ENCODE results near the gene VWA8. TPM values are rescaled to one million over a fixed set of nuclear protein-coding genes. Genes with fewer than 3 reads are reported as not detected.

The VWA8 gene
- total and polyA plus RNA-seq, 2 of the 13 experiments (the other 11 are each of a cell fraction or from before 2014, with no cell fraction given): 9.1 to 17.3 TPM

DNA sequence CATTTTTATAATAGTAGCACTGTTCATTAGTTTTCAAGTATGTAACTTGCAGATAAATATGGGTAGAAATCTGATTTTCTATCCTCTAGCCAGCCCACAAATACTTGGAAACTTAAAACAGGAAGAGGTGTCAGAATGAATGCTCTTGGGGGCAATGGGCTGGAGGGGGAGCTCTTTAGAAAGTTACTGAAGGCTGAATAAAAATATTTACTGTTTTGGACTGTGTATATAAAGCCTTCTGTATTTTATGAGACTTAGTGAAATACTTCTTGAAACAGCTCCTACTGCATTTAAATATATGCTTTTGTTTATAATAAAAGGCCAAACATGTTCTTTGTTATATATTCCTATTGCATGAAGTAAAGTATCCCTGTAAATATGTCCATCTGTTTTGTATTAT is 364.7 kb downstream of the VWA8 start:
- Histone ChIP-seq H3K9me3 (ENCODE audit: low read length) (no peaks in the 10 kb centered on the region), H2AFZ (ENCODE audit: low read length) (no peak overlapping the region), H3K9ac (ENCODE audit: insufficient read depth, low read depth, low read length) (no peak overlapping the region), H3K4me3 (replicated peaks in 1 of 3; ENCODE audit: insufficient read depth in 1 of 3, low read depth in 2 of 3, low read length in 3 of 3) (no peak overlapping the region), H3K36me3 (replicated peaks in 1 of 2; ENCODE audit: control insufficient read depth in 1 of 2, insufficient read depth in 2 of 2, low read length in 2 of 2) (0 out of 5 replicates have a peak, but pooled peaks cover 0 to 4% of the 10 kb centered on the region in 2 experiments), H3K27ac (ENCODE audit: extremely low read length, insufficient read depth, low read length) (no peak overlapping the region), H3K79me2 (ENCODE audit: insufficient read depth, low read length) (no peaks in the 10 kb centered on the region), H4K20me1 (ENCODE audit: insufficient read depth, low read length) (no peaks in the 10 kb centered on the region), H3K4me2 (ENCODE audit: low read depth, low read length) (no peak overlapping the region), H3K27me3 (ENCODE audit: control insufficient read depth in 1 of 2, insufficient read depth in 2 of 2, low read length in 2 of 2) (no peaks in the 10 kb centered on the region), H3K4me1 (ENCODE audit: insufficient read depth, low read length) (peaks cover 18% of the 10 kb centered on the region)
- DNase-seq (ENCODE audit: low spot score): no peak
- no peak for ATAC-seq
- BruUV-seq (replicated peaks): no TSS peak
- intact Hi-C loops (cut with micrococcal nuclease; ENCODE audit: unreplicated experiment) (loop anchor here (5.0 kb wide), 1 partner anchor 56 kb away; no protein-coding TSS in a partner anchor), in situ Hi-C loops (cut with HindIII; ENCODE audit: extremely low pct_ligation_motif_present, low pct_unique_long_range_greater_than_20kb) (no loop called here)
- ChIA-PET CTCF (ENCODE audit: low intra/inter-chr PET ratio, low total read pairs) (no interaction called here), POLR2A (interaction anchor here (1.0 kb wide), 1 partner anchor 9 kb away, joined by 3 read pairs; no protein-coding TSS in a partner anchor)
- TF ChIP-seq, protein P1, sequence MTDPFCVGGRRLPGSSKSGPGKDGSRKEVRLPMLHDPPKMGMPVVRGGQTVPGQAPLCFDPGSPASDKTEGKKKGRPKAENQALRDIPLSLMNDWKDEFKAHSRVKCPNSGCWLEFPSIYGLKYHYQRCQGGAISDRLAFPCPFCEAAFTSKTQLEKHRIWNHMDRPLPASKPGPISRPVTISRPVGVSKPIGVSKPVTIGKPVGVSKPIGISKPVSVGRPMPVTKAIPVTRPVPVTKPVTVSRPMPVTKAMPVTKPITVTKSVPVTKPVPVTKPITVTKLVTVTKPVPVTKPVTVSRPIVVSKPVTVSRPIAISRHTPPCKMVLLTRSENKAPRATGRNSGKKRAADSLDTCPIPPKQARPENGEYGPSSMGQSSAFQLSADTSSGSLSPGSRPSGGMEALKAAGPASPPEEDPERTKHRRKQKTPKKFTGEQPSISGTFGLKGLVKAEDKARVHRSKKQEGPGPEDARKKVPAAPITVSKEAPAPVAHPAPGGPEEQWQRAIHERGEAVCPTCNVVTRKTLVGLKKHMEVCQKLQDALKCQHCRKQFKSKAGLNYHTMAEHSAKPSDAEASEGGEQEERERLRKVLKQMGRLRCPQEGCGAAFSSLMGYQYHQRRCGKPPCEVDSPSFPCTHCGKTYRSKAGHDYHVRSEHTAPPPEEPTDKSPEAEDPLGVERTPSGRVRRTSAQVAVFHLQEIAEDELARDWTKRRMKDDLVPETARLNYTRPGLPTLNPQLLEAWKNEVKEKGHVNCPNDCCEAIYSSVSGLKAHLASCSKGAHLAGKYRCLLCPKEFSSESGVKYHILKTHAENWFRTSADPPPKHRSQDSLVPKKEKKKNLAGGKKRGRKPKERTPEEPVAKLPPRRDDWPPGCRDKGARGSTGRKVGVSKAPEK (CRISPR knock-in tag; IDR thresholded peaks at IDR 0.05; ENCODE audit: borderline replicate concordance): no peak
- 0 out of 2 replicates have a peak, but pooled peaks have one; percentile 7 for TF ChIP-seq STAG1 (CRISPR knock-in tag; IDR thresholded peaks at IDR 0.05)
- no peak for FAIRE-seq

DNA sequence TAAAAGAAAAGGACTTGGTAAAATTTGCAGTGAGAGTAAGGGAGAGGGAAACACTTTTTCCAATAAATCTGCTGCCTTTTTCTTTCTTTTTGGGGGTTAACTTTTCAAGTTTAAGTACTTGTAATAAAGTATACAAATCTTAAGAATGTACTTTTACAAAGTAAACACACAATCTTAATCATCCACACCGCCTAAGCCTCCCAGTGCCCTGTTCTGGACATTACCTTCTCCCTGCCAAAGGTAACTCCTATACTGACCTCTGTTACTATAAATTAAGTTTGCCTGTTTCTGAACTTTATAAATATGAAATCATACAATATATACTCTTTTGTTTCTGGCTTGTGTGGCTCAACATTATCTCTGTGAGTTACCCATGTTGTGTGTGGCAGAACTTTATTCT is 365.6 kb downstream of the VWA8 start:
- in situ Hi-C loops (cut with HindIII; ENCODE audit: extremely low pct_ligation_motif_present, low pct_unique_long_range_greater_than_20kb): no loop called here
- TF ChIP-seq REL (CRISPR knock-in tag; conservative IDR thresholded peaks at IDR 0.05) (no peak), HNRNPK (IDR thresholded peaks at IDR 0.05; ENCODE audit: low read depth, low read length, poor library complexity, severe bottlenecking) (no peak), MEIS1 (CRISPR knock-in tag; IDR thresholded peaks at IDR 0.05; ENCODE audit: borderline replicate concordance) (no peak), IRX3 (CRISPR knock-in tag; IDR thresholded peaks at IDR 0.05; ENCODE audit: borderline replicate concordance, low read depth) (no peak), EZH2 (conservative IDR thresholded peaks at IDR 0.05; ENCODE audit: low read depth, low read length) (no peak), ZNF644 (CRISPR knock-in tag; IDR thresholded peaks at IDR 0.05; ENCODE audit: low read depth) (no peak), PAF1 (CRISPR knock-in tag; IDR thresholded peaks at IDR 0.05) (no peak), ZNF850 (CRISPR knock-in tag; conservative IDR thresholded peaks at IDR 0.05) (no peak)
- TF ChIP-seq, protein P2, sequence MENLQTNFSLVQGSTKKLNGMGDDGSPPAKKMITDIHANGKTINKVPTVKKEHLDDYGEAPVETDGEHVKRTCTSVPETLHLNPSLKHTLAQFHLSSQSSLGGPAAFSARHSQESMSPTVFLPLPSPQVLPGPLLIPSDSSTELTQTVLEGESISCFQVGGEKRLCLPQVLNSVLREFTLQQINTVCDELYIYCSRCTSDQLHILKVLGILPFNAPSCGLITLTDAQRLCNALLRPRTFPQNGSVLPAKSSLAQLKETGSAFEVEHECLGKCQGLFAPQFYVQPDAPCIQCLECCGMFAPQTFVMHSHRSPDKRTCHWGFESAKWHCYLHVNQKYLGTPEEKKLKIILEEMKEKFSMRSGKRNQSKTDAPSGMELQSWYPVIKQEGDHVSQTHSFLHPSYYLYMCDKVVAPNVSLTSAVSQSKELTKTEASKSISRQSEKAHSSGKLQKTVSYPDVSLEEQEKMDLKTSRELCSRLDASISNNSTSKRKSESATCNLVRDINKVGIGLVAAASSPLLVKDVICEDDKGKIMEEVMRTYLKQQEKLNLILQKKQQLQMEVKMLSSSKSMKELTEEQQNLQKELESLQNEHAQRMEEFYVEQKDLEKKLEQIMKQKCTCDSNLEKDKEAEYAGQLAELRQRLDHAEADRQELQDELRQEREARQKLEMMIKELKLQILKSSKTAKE (CRISPR knock-in tag; IDR thresholded peaks at IDR 0.05; ENCODE audit: borderline replicate concordance): no peak
- TF ChIP-seq, protein P3, sequence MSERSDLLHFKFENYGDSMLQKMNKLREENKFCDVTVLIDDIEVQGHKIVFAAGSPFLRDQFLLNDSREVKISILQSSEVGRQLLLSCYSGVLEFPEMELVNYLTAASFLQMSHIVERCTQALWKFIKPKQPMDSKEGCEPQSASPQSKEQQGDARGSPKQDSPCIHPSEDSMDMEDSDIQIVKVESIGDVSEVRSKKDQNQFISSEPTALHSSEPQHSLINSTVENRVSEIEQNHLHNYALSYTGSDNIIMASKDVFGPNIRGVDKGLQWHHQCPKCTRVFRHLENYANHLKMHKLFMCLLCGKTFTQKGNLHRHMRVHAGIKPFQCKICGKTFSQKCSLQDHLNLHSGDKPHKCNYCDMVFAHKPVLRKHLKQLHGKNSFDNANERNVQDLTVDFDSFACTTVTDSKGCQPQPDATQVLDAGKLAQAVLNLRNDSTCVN (CRISPR knock-in tag; IDR thresholded peaks at IDR 0.05; ENCODE audit: borderline replicate concordance): no peak

More for the DNA sequence above, 365.6 kb downstream of the VWA8 start:
- no peaks in the 10 kb centered on the region for H3K79me2 ChIP-seq (ENCODE audit: insufficient read depth, low read length)
- H3K4me3 ChIP-seq (replicated peaks in 1 of 3; ENCODE audit: insufficient read depth in 1 of 3, low read depth in 2 of 3, low read length in 3 of 3): no peak overlapping the region
- H3K9ac ChIP-seq (ENCODE audit: insufficient read depth, low read depth, low read length): no peak overlapping the region
- H2AFZ ChIP-seq (ENCODE audit: low read length): no peak overlapping the region
- intact Hi-C loops (cut with micrococcal nuclease; ENCODE audit: unreplicated experiment): loop anchor here (5.0 kb wide), 1 partner anchor 57 kb away; no protein-coding TSS in a partner anchor
- FAIRE-seq (no peak), DNase-seq (ENCODE audit: low spot score) (no peak), ATAC-seq (no peak)
- 0 out of 5 replicates have a peak, but pooled peaks cover 0 to 4% of the 10 kb centered on the region in 2 experiments for H3K36me3 ChIP-seq (replicated peaks in 1 of 2; ENCODE audit: control insufficient read depth in 1 of 2, insufficient read depth in 2 of 2, low read length in 2 of 2)
- no peaks in the 10 kb centered on the region for H3K9me3 ChIP-seq (ENCODE audit: low read length)
- 97% methylated on average over 1 of the region's 1 CpG for WGBS (ENCODE audit: low lambda C conversion rate)
- H3K4me2 ChIP-seq (ENCODE audit: low read depth, low read length): no peak overlapping the region
- POLR2A ChIA-PET: no interaction called here
- peaks cover 23% of the 10 kb centered on the region for H3K4me1 ChIP-seq (ENCODE audit: insufficient read depth, low read length)
- H3K27me3 ChIP-seq (ENCODE audit: control insufficient read depth in 1 of 2, insufficient read depth in 2 of 2, low read length in 2 of 2): no peaks in the 10 kb centered on the region
- H4K20me1 ChIP-seq (ENCODE audit: insufficient read depth, low read length): no peaks in the 10 kb centered on the region
- no peak overlapping the region for H3K27ac ChIP-seq (ENCODE audit: extremely low read length, insufficient read depth, low read length)
- no TSS peak for BruUV-seq (replicated peaks)
- CTCF ChIA-PET (ENCODE audit: low intra/inter-chr PET ratio, low total read pairs): no interaction called here
